Testis (tissue), 3 donors: ENCODE results near the gene TAF3. TPM values are rescaled to one million over a fixed set of nuclear protein-coding genes. Genes with fewer than 3 reads are reported as not detected.

Source experiments
- DNase-seq: peaks from one replicate; pipeline ENCODE4 v3.0.0-alpha.2; 2019
- H3K27ac ChIP-seq, 2 donors: fragments of 200-600 bp; sonication (generic); one replicate each; pipeline ENCODE4 v1.5.1; 2019
- H3K27me3 ChIP-seq: fragments of 200-600 bp; sonication (generic); one replicate; pipeline ENCODE4 v1.5.1; 2019
- H3K36me3 ChIP-seq: fragments of 200-600 bp; sonication (generic); one replicate; pipeline ENCODE4 v1.5.1; 2017; ENCODE audit warnings: low read depth; ENCODE audit errors: missing control alignments
- H3K4me1 ChIP-seq: fragments of 200-600 bp; sonication (generic); one replicate; pipeline ENCODE4 v1.5.1; 2019
- H3K4me3 ChIP-seq, 2 donors: fragments of 200-600 bp; sonication (generic); one replicate each; pipeline ENCODE4 v1.5.1; 2017 to 2019
- H3K9me3 ChIP-seq: fragments of 200-600 bp; sonication (generic); one replicate; pipeline ENCODE4 v1.5.1; 2017
- CTCF ChIP-seq, 3 experiments: fragments of 450-650 bp in 2 of 3; fragments of 200-600 bp in 1 of 3; sonication (generic) in 1 of 3; IDR thresholded peaks; one replicate each; pipeline ENCODE4 v1.5.1; 2016 to 2019; ENCODE audit warnings: antibody characterized with exemption in 3 of 3, mild to moderate bottlenecking in 2 of 3, moderate library complexity in 1 of 3
- POLR2A ChIP-seq: fragments of 450-650 bp; IDR thresholded peaks from one replicate; pipeline ENCODE4 v1.6.1; 2017; ENCODE audit warnings: antibody characterized with exemption, mild to moderate bottlenecking, moderate library complexity
- WGBS, 2 donors: methylation state at CpG; one replicate each; pipeline ENCODE4 v1.1.5; 2018; 5-methylcytosine and 5-hydroxymethylcytosine counted together
- intact Hi-C: fragments of 100-400 bp; cut with DNase I; formaldehyde crosslinking; loops from one replicate; pipeline ENCODE4 v1.15.1; 2023; ENCODE audit warnings: low total_unique reads
- polyA plus RNA-seq: library from polyadenylated mRNA; stranded (reverse); fragments of 350-450 nt; fragmentation: Illumina TruSeq; extraction: RNeasy Lipid Tissue Mini Kit (QIAGEN cat#74804); gene quantifications from one replicate; pipeline ENCODE4 v1.2.3, GENCODE V29; 2014; ENCODE audit warnings: low read depth, low replicate concordance; ENCODE audit not compliant: insufficient read depth
- total RNA-seq, 2 donors: library from RNA; depleted of rRNA; stranded (reverse); fragments of >200 nt; gene quantifications; one replicate each; pipeline ENCODE4 v1.2.3, GENCODE V29; 2016

The TAF3 gene
- total and polyA plus RNA-seq, 3 donors from 2014 or later: 7.0 to 33.0 (median 32.8) TPM

GRCh38 chr10:7950981-7951847 lies 132.9 kb downstream of the TAF3 start:
- no peak for DNase-seq
- no peaks in the 10 kb centered on the region for H3K36me3 ChIP-seq
- intact Hi-C loops: no loop called here
- no peaks in the 10 kb centered on the region for H3K27me3 ChIP-seq
- WGBS, 2 donors: 94 to 97% methylated on average over 9 of the region's 9 CpGs
- no peak overlapping the region for H3K4me3 ChIP-seq
- no peak overlapping the region for H3K27ac ChIP-seq
- TF ChIP-seq CTCF (IDR thresholded peaks at IDR 0.05) (no peak), POLR2A (no peak)
- no peaks in the 10 kb centered on the region for H3K9me3 ChIP-seq
- no peaks in the 10 kb centered on the region for H3K4me1 ChIP-seq

GRCh38 chr10:7952266-7952665 lies 134.0 kb downstream of the TAF3 start:
- Histone ChIP-seq H3K27ac (no peak overlapping the region), H3K4me1 (no peaks in the 10 kb centered on the region), H3K27me3 (no peaks in the 10 kb centered on the region), H3K9me3 (no peaks in the 10 kb centered on the region), H3K36me3 (no peaks in the 10 kb centered on the region), H3K4me3 (no peak overlapping the region)
- intact Hi-C loops: no loop called here
- DNase-seq: no peak
- no peak for TF ChIP-seq CTCF (IDR thresholded peaks at IDR 0.05)
- TF ChIP-seq POLR2A: no peak
- WGBS, 2 donors: 79 to 81% methylated on average over 3 of the region's 3 CpGs

GRCh38 chr10:7953447-7953846 lies 135.1 kb downstream of the TAF3 start:
- intact Hi-C loops: no loop called here
- WGBS, 2 donors: 83 to 85% methylated on average over 4 of the region's 4 CpGs
- no peak overlapping the region for H3K27ac ChIP-seq
- H3K9me3 ChIP-seq: no peaks in the 10 kb centered on the region
- H3K4me1 ChIP-seq: no peaks in the 10 kb centered on the region
- H3K36me3 ChIP-seq: no peaks in the 10 kb centered on the region
- no peaks in the 10 kb centered on the region for H3K27me3 ChIP-seq
- DNase-seq: no peak
- no peak for TF ChIP-seq CTCF (IDR thresholded peaks at IDR 0.05)
- no peak for TF ChIP-seq POLR2A
- H3K4me3 ChIP-seq: no peak overlapping the region

GRCh38 chr10:7955446-7955845 lies 137.1 kb downstream of the TAF3 start:
- Histone ChIP-seq H3K27me3 (no peaks in the 10 kb centered on the region), H3K27ac (no peak overlapping the region), H3K36me3 (no peaks in the 10 kb centered on the region), H3K4me3 (no peak overlapping the region), H3K4me1 (no peaks in the 10 kb centered on the region), H3K9me3 (no peaks in the 10 kb centered on the region)
- WGBS, 2 donors: 55 to 60% methylated on average over 1 of the region's 1 CpG
- no peak for DNase-seq
- TF ChIP-seq CTCF (IDR thresholded peaks at IDR 0.05): no peak
- intact Hi-C loops: no loop called here

- no peaks in the 10 kb centered on the region for H3K4me1 ChIP-seq
- H3K4me3 ChIP-seq: no peak overlapping the region
- TF ChIP-seq POLR2A (no peak), CTCF (IDR thresholded peaks at IDR 0.05) (no peak)
- no peaks in the 10 kb centered on the region for H3K36me3 ChIP-seq
- intact Hi-C loops: no loop called here
- H3K27ac ChIP-seq: no peak overlapping the region
- H3K27me3 ChIP-seq: no peaks in the 10 kb centered on the region
- DNase-seq: no peak
- no peaks in the 10 kb centered on the region for H3K9me3 ChIP-seq
Measured at GRCh38 chr10:7956508-7956907, 138.2 kb downstream of the TAF3 start.
